HCT116 (cell line): Measurements from ENCODE around the gene HLA-DOA. TPM values are rescaled to one million over a fixed set of nuclear protein-coding genes. Genes with fewer than 3 reads are reported as not detected.

Experiments
- ATAC-seq: fragments of 200-7000 bp; cut with Tn5 transposase; 2 replicates; pipeline ENCODE4 v1.9.1; 2020; ENCODE audit warnings: mild to moderate bottlenecking, moderate library complexity
- BruUV-seq: library from RNA; stranded (reverse); fragments of 400-500 nt; replicated peaks from 2 replicates; lab custom pipeline; 2021; lab: Mats Ljungman, UMichigan
- CTCF ChIA-PET: fragments of 300-600 bp; sonication (Branson Sonifier 250); formaldehyde crosslinking; loops from one replicate; lab custom pipeline; 2021; ENCODE audit warnings: antibody characterized with exemption; lab: Charles Lee
- POLR2A ChIA-PET: fragments of 300-600, 350-600 bp; sonication (Branson Sonifier 250); formaldehyde crosslinking; loops from one replicate; lab custom pipeline; 2021; ENCODE audit warnings: antibody characterized with exemption; lab: Charles Lee
- RAD21 ChIA-PET, 2 experiments: fragments of 300-600 bp; sonication (Branson Sonifier 250); formaldehyde crosslinking; loops; one replicate each; lab custom pipeline; 2023; ENCODE audit warnings: low total read pairs in 2 of 2; ENCODE audit not compliant: uncharacterized antibody in 2 of 2, unreplicated experiment in 2 of 2, low non-redundant PET in 1 of 2; lab: Charles Lee
- DNase-seq: peaks from one replicate; pipeline ENCODE4 v3.0.0-alpha.2; 2010; ENCODE audit warnings: low read depth, low spot score
- H2AFZ ChIP-seq: fragments of 200-600 bp; shearing (Covaris generic), sonication (generic); 2 replicates; pipeline ENCODE4 v1.6.1; 2017; ENCODE audit warnings: low read depth, mixed run types, mixed read lengths, antibody characterized with exemption, low read length; ENCODE audit not compliant: poor library complexity, severe bottlenecking
- H3K27ac ChIP-seq: 2 replicates; pipeline ENCODE4 v1.5.1; 2012; ENCODE audit warnings: low read depth, low read length
- H3K27me3 ChIP-seq: fragments of 200-600 bp; sonication (generic); 2 replicates; pipeline ENCODE4 v1.6.1; 2016; ENCODE audit warnings: mixed run types, low read length, mixed read lengths; ENCODE audit not compliant: insufficient read depth
- H3K36me3 ChIP-seq, 2 experiments: fragments of 200-500 bp in 1 of 2; fragments of 200-600 bp in 1 of 2; sonication (Bioruptor generic) in 1 of 2; sonication (generic) in 1 of 2; 2 replicates each; pipeline versions ENCODE4 v1.5.1 to v1.6.1; 2014 to 2016; ENCODE audit warnings: low read length in 2 of 2, inconsistent platforms in 1 of 2, mixed read lengths in 1 of 2, mixed run types in 1 of 2; ENCODE audit not compliant: insufficient read depth in 2 of 2, control insufficient read depth in 1 of 2
- H3K4me1 ChIP-seq, 2 experiments: fragments of 200-600 bp in 1 of 2; sonication (generic) in 1 of 2; 2 replicates each; pipeline versions ENCODE4 v1.5.1 to v1.6.1; 2012 to 2017; ENCODE audit warnings: low read length in 2 of 2, inconsistent platforms in 1 of 2, mild to moderate bottlenecking in 1 of 2, mixed read lengths in 1 of 2, mixed run types in 1 of 2, moderate library complexity in 1 of 2; ENCODE audit not compliant: insufficient read depth in 2 of 2, control insufficient read depth in 1 of 2
- H3K4me2 ChIP-seq: fragments of 200-600 bp; sonication (generic); 2 replicates; pipeline ENCODE4 v1.6.1; 2017; ENCODE audit warnings: mixed run types, low read length, mixed read lengths
- H3K4me3 ChIP-seq, 2 experiments: fragments of 200-600 bp in 1 of 2; sonication (generic) in 1 of 2; replicated peaks in 1 of 2; 2 replicates each; pipeline ENCODE4 v1.5.1; 2011 to 2016; ENCODE audit warnings: low read length in 2 of 2, control low read depth in 1 of 2, low read depth in 1 of 2, mild to moderate bottlenecking in 1 of 2, mixed read lengths in 1 of 2, mixed run types in 1 of 2
- H3K79me2 ChIP-seq: fragments of 200-600 bp; sonication (generic); 2 replicates; pipeline ENCODE4 v1.6.1; 2017; ENCODE audit warnings: mild to moderate bottlenecking, mixed run types, low read length, moderate library complexity, mixed read lengths; ENCODE audit not compliant: insufficient read depth
- H3K9ac ChIP-seq: fragments of 200-600 bp; sonication (generic); 2 replicates; pipeline ENCODE4 v1.6.1; 2016; ENCODE audit warnings: low read length, mixed read lengths
- H3K9me2 ChIP-seq: fragments of 200-600 bp; sonication (generic), shearing (Covaris generic); 2 replicates; pipeline ENCODE4 v1.6.1; 2017; ENCODE audit warnings: mixed run types, mild to moderate bottlenecking, moderate library complexity; ENCODE audit not compliant: insufficient read depth
- H3K9me3 ChIP-seq, 2 experiments: fragments of 200-500 bp in 1 of 2; fragments of 200-600 bp in 1 of 2; sonication (Bioruptor generic) in 1 of 2; sonication (generic) in 1 of 2; 2 replicates each; pipeline ENCODE4 v1.6.1; 2014 to 2017; ENCODE audit warnings: low read length in 2 of 2, mixed read lengths in 2 of 2, inconsistent platforms in 1 of 2, low read depth in 1 of 2, mild to moderate bottlenecking in 1 of 2, mixed run types in 1 of 2, moderate library complexity in 1 of 2; ENCODE audit not compliant: control insufficient read depth in 1 of 2, insufficient read depth in 1 of 2
- H4K20me1 ChIP-seq: fragments of 200-600 bp; sonication (generic), shearing (Covaris generic); 2 replicates; pipeline ENCODE4 v1.6.1; 2017; ENCODE audit warnings: mixed run types, mild to moderate bottlenecking, moderate library complexity; ENCODE audit not compliant: insufficient read depth
- EZH2 ChIP-seq: fragments of 200-600 bp; sonication (generic); IDR thresholded peaks from 2 replicates; pipeline ENCODE4 v1.6.1; 2017; ENCODE audit warnings: antibody characterized with exemption, mixed run types
- JUND ChIP-seq: IDR thresholded peaks from 2 replicates; pipeline ENCODE4 v1.6.1; 2012
- POLR2A ChIP-seq: IDR thresholded peaks from 2 replicates; pipeline ENCODE4 v1.7.0; 2011; ENCODE audit warnings: borderline replicate concordance; ENCODE audit not compliant: insufficient read depth, insufficient read length; ENCODE audit errors: extremely low read depth
- POLR2AphosphoS5 ChIP-seq: IDR thresholded peaks from 2 replicates; pipeline ENCODE4 v1.6.1; 2011; ENCODE audit warnings: mild to moderate bottlenecking, low read depth, low read length, moderate library complexity
- RAD21 ChIP-seq: IDR thresholded peaks from 2 replicates; pipeline ENCODE4 v1.6.1; 2012; ENCODE audit warnings: low read depth, mild to moderate bottlenecking
- SP1 ChIP-seq: IDR thresholded peaks from 2 replicates; pipeline ENCODE4 v1.6.1; 2012; ENCODE audit warnings: low read depth
- ZFX ChIP-seq: fragments of 450-650 bp; IDR thresholded peaks from 2 replicates; pipeline ENCODE4 v1.6.1; 2017
- ZNF274 ChIP-seq: fragments of 200-500 bp; sonication (Bioruptor generic); IDR thresholded peaks from 2 replicates; pipeline ENCODE4 v1.6.1; 2014; ENCODE audit warnings: mild to moderate bottlenecking, low read depth, low read length, inconsistent platforms
- intact Hi-C: fragments of 100-400 bp; cut with micrococcal nuclease; formaldehyde crosslinking; loops from 2 replicates; pipeline ENCODE4 v1.10.0; 2022
- total RNA-seq: library from RNA; stranded (reverse); gene quantifications from one replicate; pipeline ENCODE4 v1.2.1, GENCODE V29; 2021; ENCODE audit not compliant: unreplicated experiment
- TF ChIP-seq, protein P1 (sequence below): IDR thresholded peaks from 2 replicates; pipeline ENCODE4 v1.6.1; 2012
- TF ChIP-seq, protein P2 (sequence below): IDR thresholded peaks from 2 replicates; pipeline ENCODE4 v1.6.1; 2012; ENCODE audit warnings: low read depth

Gene HLA-DOA
- total RNA-seq, 1 experiment from 2014 or later, result 0.39 TPM

GRCh38 chr6:32983493-32983848 lies 25.9 kb downstream of the HLA-DOA start:
- Histone ChIP-seq H3K9me3 (no peaks in the 10 kb centered on the region), H3K4me2 (no peak overlapping the region), H3K4me1 (no peaks in the 10 kb centered on the region), H4K20me1 (peaks cover 37% of the 10 kb centered on the region), H3K36me3 (peaks cover 28 to 30% of the 10 kb centered on the region in 2 experiments), H3K27me3 (no peaks in the 10 kb centered on the region), H3K79me2 (peaks cover 24% of the 10 kb centered on the region), H3K27ac (no peak overlapping the region), H2AFZ (no peak overlapping the region), H3K9me2 (no peaks in the 10 kb centered on the region), H3K9ac (no peak overlapping the region), H3K4me3 (no peak overlapping the region)
- ChIA-PET CTCF (interaction anchor here (0.7 to 4.6 kb wide), 11 partner anchors 9 to 157 kb away, joined by 3 to 79 read pairs (median 19); partner anchors contain the start of genes HLA-DMA and TAP2), POLR2A (interaction anchor here (12.5 kb wide), 1 partner anchor 13 kb away, joined by 227 read pairs; the partner anchor contains the start of gene BRD2), RAD21 (interaction anchor here (2.1 to 2.5 kb wide), 2 partner anchors 50 kb away, joined by 8 to 10 read pairs; no protein-coding TSS in a partner anchor)
- intact Hi-C loops, result no loop called here
- ATAC-seq, result peak; percentile 11; the same call in 1 of the 2 replicates
- TF ChIP-seq RAD21 (no peak), JUND (0 out of 2 replicates have a peak, but pooled peaks have one; percentile 6), ZFX (no peak), ZNF274 (no peak)
- DNase-seq, result no peak
- BruUV-seq, result no TSS peak

- ChIA-PET RAD21 (no interaction called here), CTCF (interaction anchor here (0.9 to 4.6 kb wide), 7 partner anchors 11 to 145 kb away, joined by 3 to 79 read pairs (median 19); partner anchors contain the start of genes HLA-DMA and TAP2), POLR2A (interaction anchor here (0.9 to 12.5 kb wide), 2 partner anchors 12 to 89 kb away, joined by 3 to 227 read pairs; partner anchors contain the start of gene BRD2)
- H3K4me2 ChIP-seq, result no peak overlapping the region
- no TSS peak for BruUV-seq
- H3K4me3 ChIP-seq, result no peak overlapping the region
- no peak for DNase-seq
- intact Hi-C loops, result no loop called here
- TF ChIP-seq, protein P1, sequence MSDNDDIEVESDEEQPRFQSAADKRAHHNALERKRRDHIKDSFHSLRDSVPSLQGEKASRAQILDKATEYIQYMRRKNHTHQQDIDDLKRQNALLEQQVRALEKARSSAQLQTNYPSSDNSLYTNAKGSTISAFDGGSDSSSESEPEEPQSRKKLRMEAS, result no peak
- TF ChIP-seq POLR2AphosphoS5, result peak; percentile 41; the same call in 1 of the 2 replicates
- TF ChIP-seq JUND, result 0 out of 2 replicates have a peak, but pooled peaks have one; percentile 38
- TF ChIP-seq, protein P2, sequence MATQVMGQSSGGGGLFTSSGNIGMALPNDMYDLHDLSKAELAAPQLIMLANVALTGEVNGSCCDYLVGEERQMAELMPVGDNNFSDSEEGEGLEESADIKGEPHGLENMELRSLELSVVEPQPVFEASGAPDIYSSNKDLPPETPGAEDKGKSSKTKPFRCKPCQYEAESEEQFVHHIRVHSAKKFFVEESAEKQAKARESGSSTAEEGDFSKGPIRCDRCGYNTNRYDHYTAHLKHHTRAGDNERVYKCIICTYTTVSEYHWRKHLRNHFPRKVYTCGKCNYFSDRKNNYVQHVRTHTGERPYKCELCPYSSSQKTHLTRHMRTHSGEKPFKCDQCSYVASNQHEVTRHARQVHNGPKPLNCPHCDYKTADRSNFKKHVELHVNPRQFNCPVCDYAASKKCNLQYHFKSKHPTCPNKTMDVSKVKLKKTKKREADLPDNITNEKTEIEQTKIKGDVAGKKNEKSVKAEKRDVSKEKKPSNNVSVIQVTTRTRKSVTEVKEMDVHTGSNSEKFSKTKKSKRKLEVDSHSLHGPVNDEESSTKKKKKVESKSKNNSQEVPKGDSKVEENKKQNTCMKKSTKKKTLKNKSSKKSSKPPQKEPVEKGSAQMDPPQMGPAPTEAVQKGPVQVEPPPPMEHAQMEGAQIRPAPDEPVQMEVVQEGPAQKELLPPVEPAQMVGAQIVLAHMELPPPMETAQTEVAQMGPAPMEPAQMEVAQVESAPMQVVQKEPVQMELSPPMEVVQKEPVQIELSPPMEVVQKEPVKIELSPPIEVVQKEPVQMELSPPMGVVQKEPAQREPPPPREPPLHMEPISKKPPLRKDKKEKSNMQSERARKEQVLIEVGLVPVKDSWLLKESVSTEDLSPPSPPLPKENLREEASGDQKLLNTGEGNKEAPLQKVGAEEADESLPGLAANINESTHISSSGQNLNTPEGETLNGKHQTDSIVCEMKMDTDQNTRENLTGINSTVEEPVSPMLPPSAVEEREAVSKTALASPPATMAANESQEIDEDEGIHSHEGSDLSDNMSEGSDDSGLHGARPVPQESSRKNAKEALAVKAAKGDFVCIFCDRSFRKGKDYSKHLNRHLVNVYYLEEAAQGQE, result no peak
- TF ChIP-seq ZFX, result no peak
- TF ChIP-seq SP1, result no peak
- no peak for TF ChIP-seq POLR2A
- TF ChIP-seq EZH2, result no peak
- H3K79me2 ChIP-seq, result peaks cover 29% of the 10 kb centered on the region
- no peaks in the 10 kb centered on the region for H3K4me1 ChIP-seq
- H4K20me1 ChIP-seq, result peaks cover 43% of the 10 kb centered on the region
- no peak overlapping the region for H2AFZ ChIP-seq
- no peaks in the 10 kb centered on the region for H3K9me3 ChIP-seq
- no peak overlapping the region for H3K9ac ChIP-seq
- ATAC-seq, result peak; percentile 4; the same call in 1 of the 2 replicates
- H3K36me3 ChIP-seq, result peaks cover 34 to 35% of the 10 kb centered on the region in 2 experiments
- no peaks in the 10 kb centered on the region for H3K27me3 ChIP-seq
- H3K27ac ChIP-seq, result no peak overlapping the region
- no peaks in the 10 kb centered on the region for H3K9me2 ChIP-seq
Measured at GRCh38 chr6:32982702-32983492, 26.5 kb downstream of the HLA-DOA start.
